ENCODE results near the gene CALR3.
"Not testable (repeated sequence)": the region's sequence is repeated elsewhere in the genome, so short reads cannot be mapped to it uniquely, and the experiment has no call there.

Gene CALR3

GRCh38 chr19:16495982-16496612 is at the start of gene CALR3, which contains the start of gene C19orf44:
CALR3 (minus strand) TSS chr19:16496167; CDS start chr19:16496129, 38 bp downstream.
C19orf44 (plus strand) TSS chr19:16496394; CDS start chr19:16500793, 4,399 bp downstream.
- in situ Hi-C loops (cut with MboI; ENCODE audit: low sequenced_read_pairs) = no loop called here
- DNase-seq (ENCODE audit: low spot score in 2 of 2) = peak; percentile 97 to 98
- H3K36me3 ChIP-seq (replicated peaks) = no peaks in the 10 kb centered on the region
- H3K27me3 ChIP-seq (ENCODE audit: low read depth) = no peaks in the 10 kb centered on the region
- H3K9me3 ChIP-seq = no peaks in the 10 kb centered on the region
- peak within 1 kb of the TSS; percentile 70 for H3K4me3 ChIP-seq
- H3K4me1 ChIP-seq = peaks cover 4% of the 10 kb centered on the region; the same call in 1 of the 2 replicates

- Histone ChIP-seq H3K36me3 (replicated peaks) (peaks cover 27% of the 10 kb centered on the region), H3K27me3 (ENCODE audit: low read depth) (no peaks in the 10 kb centered on the region), H3K4me3 (no peak overlapping the region), H3K9me3 (no peaks in the 10 kb centered on the region), H3K4me1 (peaks cover 8% of the 10 kb centered on the region)
- DNase-seq (ENCODE audit: low spot score in 2 of 2) = no peak
- in situ Hi-C loops (cut with MboI; ENCODE audit: low sequenced_read_pairs) = no loop called here
Measured at GRCh38 chr19:16544473-16545231, 48.7 kb upstream of the CALR3 start.

GRCh38 chr19:16543734-16544133 is 47.8 kb upstream of the CALR3 start:
- H3K27me3 ChIP-seq (ENCODE audit: low read depth); in situ Hi-C loops (cut with MboI; ENCODE audit: low sequenced_read_pairs); H3K4me1 ChIP-seq; DNase-seq (ENCODE audit: low spot score in 2 of 2); H3K9me3 ChIP-seq: not testable (repeated sequence)
- peaks cover 35% of the 10 kb centered on the region for H3K36me3 ChIP-seq (replicated peaks)
- H3K4me3 ChIP-seq = peak overlapping the region; percentile 99

DNA sequence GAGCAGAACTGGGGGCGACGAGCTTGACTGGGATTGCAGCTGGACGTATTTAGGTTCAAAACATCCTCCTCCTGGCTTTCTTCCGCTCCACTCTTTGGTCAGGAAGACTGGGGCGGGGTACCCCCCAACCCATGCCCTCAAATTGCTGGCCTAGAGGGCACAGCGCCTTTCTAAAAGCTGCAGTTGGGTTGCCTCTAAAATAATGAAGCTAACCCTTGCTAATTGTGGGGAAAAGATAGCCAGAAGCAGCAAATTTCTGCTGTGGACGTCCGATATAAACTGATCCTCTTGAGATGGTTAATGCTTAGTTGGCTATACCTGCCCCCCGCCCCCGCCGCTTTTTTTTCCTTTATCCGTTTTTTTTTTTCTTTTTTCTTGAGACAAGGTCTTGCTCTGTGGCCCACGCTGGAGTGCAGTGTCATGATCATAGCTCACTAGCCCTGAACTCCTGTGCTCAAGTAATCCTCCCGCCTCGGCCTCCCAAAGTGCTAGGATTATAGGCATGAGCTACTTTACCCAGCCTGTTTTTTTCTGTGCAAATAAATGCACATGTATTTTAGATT is 47.0 kb upstream of the CALR3 start:
- no peak for DNase-seq (ENCODE audit: low spot score in 2 of 2)
- H3K4me1 ChIP-seq = peaks cover 8% of the 10 kb centered on the region
- in situ Hi-C loops (cut with MboI; ENCODE audit: low sequenced_read_pairs) = no loop called here
- peaks cover 42% of the 10 kb centered on the region for H3K36me3 ChIP-seq (replicated peaks)
- H3K4me3 ChIP-seq = peak overlapping the region; percentile 99
- no peaks in the 10 kb centered on the region for H3K27me3 ChIP-seq (ENCODE audit: low read depth)
- H3K9me3 ChIP-seq = no peaks in the 10 kb centered on the region

DNA sequence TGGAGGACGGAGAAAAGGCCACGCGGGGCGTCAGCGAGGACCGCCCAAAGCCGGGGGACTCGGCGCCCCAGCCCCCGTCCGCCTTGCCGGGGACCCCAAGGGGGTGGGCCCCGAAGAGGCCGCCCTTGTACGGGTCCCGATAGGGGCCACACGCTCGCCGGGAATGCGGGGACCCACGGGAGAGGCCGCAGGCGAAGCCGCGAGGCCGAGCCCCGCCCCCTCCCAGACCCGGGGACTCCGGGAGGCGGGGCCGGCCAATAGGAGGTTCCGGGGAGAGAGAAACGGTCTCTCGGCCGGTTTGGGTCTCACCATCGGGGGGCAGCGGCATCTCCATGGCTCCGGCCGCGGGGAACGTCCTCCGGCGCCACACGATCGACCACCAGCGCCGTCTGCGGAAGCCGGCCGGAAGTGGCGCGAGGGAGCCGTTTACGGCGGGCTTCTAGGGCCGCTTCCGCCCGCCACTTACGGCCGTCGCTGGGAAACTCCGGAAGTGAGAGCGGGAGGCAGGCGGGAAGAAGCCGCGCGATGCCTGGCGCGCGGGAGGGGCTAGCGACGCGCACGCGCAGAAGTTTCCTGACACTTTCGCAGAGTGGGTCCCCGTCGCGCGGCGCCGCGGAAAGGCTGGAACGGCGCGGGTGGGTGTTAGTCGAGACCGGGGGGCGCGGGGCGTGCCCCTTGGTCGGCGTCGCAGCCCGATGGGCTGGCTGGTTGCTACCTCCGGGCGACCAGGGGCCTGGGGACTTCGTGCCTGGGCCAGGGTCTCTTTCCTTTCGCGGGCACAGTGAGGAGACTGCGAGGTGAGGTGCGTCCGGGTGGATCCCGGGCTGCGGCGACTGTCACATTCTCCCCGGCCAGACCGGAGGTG is 46.3 kb upstream of the CALR3 start, which contains the start of gene CHERP:
Gene CHERP (minus strand): TSS at position 393 of the 865 bp plus-strand sequence. CDS start 59 bp downstream, at position 334.
- Histone ChIP-seq H3K4me3 (peak within 1 kb of the TSS; percentile 99), H3K4me1 (peaks cover 8% of the 10 kb centered on the region), H3K36me3 (replicated peaks) (peaks cover 49% of the 10 kb centered on the region), H3K9me3 (no peaks in the 10 kb centered on the region), H3K27me3 (ENCODE audit: low read depth) (no peaks in the 10 kb centered on the region)
- peak; percentile 93 to 94 for DNase-seq (ENCODE audit: low spot score in 2 of 2)
- in situ Hi-C loops (cut with MboI; ENCODE audit: low sequenced_read_pairs) = no loop called here

DNA sequence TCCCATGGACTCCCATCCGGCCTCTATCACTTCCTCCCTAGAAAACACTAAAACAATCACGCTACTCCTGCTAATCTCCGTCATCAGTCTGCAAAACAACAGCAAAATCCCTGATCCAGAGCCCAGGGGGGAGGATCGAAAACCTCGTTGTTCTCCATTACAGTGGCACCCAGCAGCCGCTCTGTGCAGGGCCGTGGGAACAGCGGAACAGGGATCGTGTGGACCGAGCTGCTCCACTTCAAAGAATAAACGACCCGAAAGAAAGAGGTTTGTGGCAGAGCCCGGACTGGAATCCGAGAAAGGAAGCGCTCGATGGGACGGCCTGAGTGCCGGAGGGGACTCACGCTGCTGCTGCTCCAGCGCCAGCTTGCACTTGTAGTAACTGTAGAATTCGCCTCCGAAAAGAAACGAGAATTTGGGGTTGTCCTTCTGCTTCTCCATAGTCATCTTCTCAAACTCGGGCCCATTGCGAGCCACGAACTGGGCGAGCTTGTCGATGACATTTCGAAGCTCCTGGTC is 45.6 kb upstream of the CALR3 start:
- in situ Hi-C loops (cut with MboI; ENCODE audit: low sequenced_read_pairs) = no loop called here
- H3K27me3 ChIP-seq (ENCODE audit: low read depth) = no peaks in the 10 kb centered on the region
- DNase-seq (ENCODE audit: low spot score in 2 of 2) = no peak

GRCh38 chr19:16540948-16541347 is 45.0 kb upstream of the CALR3 start:
- no peak for DNase-seq (ENCODE audit: low spot score in 2 of 2)
- peaks cover 60% of the 10 kb centered on the region for H3K36me3 ChIP-seq (replicated peaks)
- in situ Hi-C loops (cut with MboI; ENCODE audit: low sequenced_read_pairs) = no loop called here
- no peaks in the 10 kb centered on the region for H3K9me3 ChIP-seq
- H3K4me1 ChIP-seq = peaks cover 8% of the 10 kb centered on the region
- H3K27me3 ChIP-seq (ENCODE audit: low read depth) = no peaks in the 10 kb centered on the region
- H3K4me3 ChIP-seq = peak overlapping the region; percentile 99

More for the DNA sequence above, 45.6 kb upstream of the CALR3 start:
- Histone ChIP-seq H3K9me3 (no peaks in the 10 kb centered on the region), H3K36me3 (replicated peaks) (peaks cover 54% of the 10 kb centered on the region), H3K4me3 (peak overlapping the region; percentile 99), H3K4me1 (peaks cover 8% of the 10 kb centered on the region)

DNA sequence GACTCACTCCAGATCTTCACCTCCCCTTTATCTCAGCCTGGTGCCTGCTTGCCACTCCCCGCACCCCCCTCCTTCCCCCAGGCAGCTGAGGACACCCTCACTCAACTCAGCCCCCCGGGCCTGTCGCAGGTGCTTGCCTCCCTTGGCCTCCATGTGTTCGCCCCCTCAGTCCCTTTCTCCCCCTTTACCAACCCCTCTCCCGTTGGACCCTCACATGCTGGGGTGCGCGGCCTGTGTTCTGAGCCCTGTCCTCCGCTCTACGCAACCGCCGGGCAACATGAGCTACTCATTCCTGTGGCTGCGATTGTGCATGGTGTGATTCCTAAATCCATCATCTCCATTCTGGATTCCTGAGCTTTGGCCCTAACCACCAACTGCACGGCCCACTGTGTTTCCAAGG is 41.1 kb upstream of the CALR3 start:
- no peaks in the 10 kb centered on the region for H3K9me3 ChIP-seq
- in situ Hi-C loops (cut with MboI; ENCODE audit: low sequenced_read_pairs) = no loop called here
- no peaks in the 10 kb centered on the region for H3K4me1 ChIP-seq
- peaks cover 93% of the 10 kb centered on the region for H3K36me3 ChIP-seq (replicated peaks)
- no peaks in the 10 kb centered on the region for H3K27me3 ChIP-seq (ENCODE audit: low read depth)
- H3K4me3 ChIP-seq = no peak overlapping the region
- DNase-seq (ENCODE audit: low spot score in 2 of 2) = no peak

- Histone ChIP-seq H3K9me3 (no peaks in the 10 kb centered on the region), H3K27me3 (ENCODE audit: low read depth) (no peaks in the 10 kb centered on the region), H3K36me3 (replicated peaks) (peaks cover 95% of the 10 kb centered on the region), H3K4me3 (no peak overlapping the region), H3K4me1 (no peaks in the 10 kb centered on the region)
- DNase-seq (ENCODE audit: low spot score in 2 of 2) = no peak
- in situ Hi-C loops (cut with MboI; ENCODE audit: low sequenced_read_pairs) = no loop called here
Measured at GRCh38 chr19:16536130-16536529, 40.2 kb upstream of the CALR3 start.

DNA sequence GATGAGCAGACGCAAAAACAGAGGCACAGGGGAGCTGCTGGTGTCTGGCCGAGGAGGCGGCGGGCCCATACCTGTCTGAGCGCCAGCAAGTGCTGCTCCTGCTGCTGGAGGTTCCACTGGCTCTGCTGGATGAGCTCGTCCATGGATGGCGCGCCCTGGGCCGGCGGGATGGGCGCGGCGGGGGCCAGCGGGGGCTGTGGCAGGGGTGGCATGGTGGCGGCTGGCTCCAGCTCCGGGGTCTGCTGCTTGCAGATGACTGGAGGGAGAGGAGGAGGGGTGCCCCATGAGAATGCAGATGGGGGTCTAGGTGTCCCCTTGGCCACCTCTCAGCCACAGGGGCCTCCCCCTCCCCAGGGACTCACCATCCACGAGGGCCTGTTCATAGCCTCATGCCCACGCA is 39.4 kb upstream of the CALR3 start:
- no peak overlapping the region for H3K4me3 ChIP-seq

GRCh38 chr19:16532440-16533234 is 36.7 kb upstream of the CALR3 start:
- H3K36me3 ChIP-seq (replicated peaks) = peaks cover 98% of the 10 kb centered on the region
- in situ Hi-C loops (cut with MboI; ENCODE audit: low sequenced_read_pairs) = no loop called here
- no peaks in the 10 kb centered on the region for H3K4me1 ChIP-seq
- no peaks in the 10 kb centered on the region for H3K9me3 ChIP-seq
- no peak overlapping the region for H3K4me3 ChIP-seq
- DNase-seq (ENCODE audit: low spot score in 2 of 2) = no peak
- H3K27me3 ChIP-seq (ENCODE audit: low read depth) = no peaks in the 10 kb centered on the region

More for the DNA sequence above, 39.4 kb upstream of the CALR3 start:
- Histone ChIP-seq H3K36me3 (replicated peaks) (peaks cover 96% of the 10 kb centered on the region), H3K9me3 (no peaks in the 10 kb centered on the region), H3K27me3 (ENCODE audit: low read depth) (no peaks in the 10 kb centered on the region), H3K4me1 (no peaks in the 10 kb centered on the region)
- DNase-seq (ENCODE audit: low spot score in 2 of 2) = no peak
- in situ Hi-C loops (cut with MboI; ENCODE audit: low sequenced_read_pairs) = no loop called here

- Histone ChIP-seq H3K9me3 (no peaks in the 10 kb centered on the region), H3K27me3 (ENCODE audit: low read depth) (no peaks in the 10 kb centered on the region), H3K4me3 (no peak overlapping the region), H3K36me3 (replicated peaks) (peaks cover 100% of the 10 kb centered on the region), H3K4me1 (no peaks in the 10 kb centered on the region)
- in situ Hi-C loops (cut with MboI; ENCODE audit: low sequenced_read_pairs) = no loop called here
- no peak for DNase-seq (ENCODE audit: low spot score in 2 of 2)
Measured at GRCh38 chr19:16531380-16531669, 35.4 kb upstream of the CALR3 start.

All from HAP-1 (cell line).